Nephron progenitor cell (in vitro differentiated cells): ENCODE measurements around the gene EIF1.
A peak's percentile ranks its signal among the peaks of the same experiment; 100 is the strongest.

ENCODE experiments used
- DNase-seq: peaks from one replicate; pipeline ENCODE4 v3.0.0; 2021
- H3K27ac Mint-ChIP-seq: 2 replicates; pipeline ENCODE4 v1.8.0; 2021; ENCODE audit warnings: mild to moderate bottlenecking, moderate library complexity, mixed read lengths
- H3K27me3 Mint-ChIP-seq: 2 replicates; pipeline ENCODE4 v1.8.0; 2021; ENCODE audit warnings: mild to moderate bottlenecking, low read depth, mixed read lengths; ENCODE audit not compliant: poor library complexity
- H3K36me3 Mint-ChIP-seq: 2 replicates; pipeline ENCODE4 v1.8.0; 2021; ENCODE audit warnings: low read depth, mixed read lengths
- H3K4me1 Mint-ChIP-seq: 2 replicates; pipeline ENCODE4 v1.8.0; 2021; ENCODE audit warnings: mixed read lengths
- H3K4me3 Mint-ChIP-seq: 2 replicates; pipeline ENCODE4 v1.8.0; 2021; ENCODE audit warnings: mild to moderate bottlenecking, moderate library complexity, mixed read lengths
- H3K9me3 Mint-ChIP-seq: 2 replicates; pipeline ENCODE4 v1.8.0; 2021; ENCODE audit warnings: mild to moderate bottlenecking, moderate library complexity, mixed read lengths
- TF ChIP-seq, protein P1 (sequence below): fragments of 200-600 bp; sonication (generic); IDR thresholded peaks from 2 replicates; pipeline ENCODE4 v1.5.0; 2021; ENCODE audit warnings: antibody characterized with exemption

EIF1 gene

GRCh38 chr17:41705271-41705991, 16.7 kb downstream of the EIF1 start:
- DNase-seq = no peak
- TF ChIP-seq, protein P1, sequence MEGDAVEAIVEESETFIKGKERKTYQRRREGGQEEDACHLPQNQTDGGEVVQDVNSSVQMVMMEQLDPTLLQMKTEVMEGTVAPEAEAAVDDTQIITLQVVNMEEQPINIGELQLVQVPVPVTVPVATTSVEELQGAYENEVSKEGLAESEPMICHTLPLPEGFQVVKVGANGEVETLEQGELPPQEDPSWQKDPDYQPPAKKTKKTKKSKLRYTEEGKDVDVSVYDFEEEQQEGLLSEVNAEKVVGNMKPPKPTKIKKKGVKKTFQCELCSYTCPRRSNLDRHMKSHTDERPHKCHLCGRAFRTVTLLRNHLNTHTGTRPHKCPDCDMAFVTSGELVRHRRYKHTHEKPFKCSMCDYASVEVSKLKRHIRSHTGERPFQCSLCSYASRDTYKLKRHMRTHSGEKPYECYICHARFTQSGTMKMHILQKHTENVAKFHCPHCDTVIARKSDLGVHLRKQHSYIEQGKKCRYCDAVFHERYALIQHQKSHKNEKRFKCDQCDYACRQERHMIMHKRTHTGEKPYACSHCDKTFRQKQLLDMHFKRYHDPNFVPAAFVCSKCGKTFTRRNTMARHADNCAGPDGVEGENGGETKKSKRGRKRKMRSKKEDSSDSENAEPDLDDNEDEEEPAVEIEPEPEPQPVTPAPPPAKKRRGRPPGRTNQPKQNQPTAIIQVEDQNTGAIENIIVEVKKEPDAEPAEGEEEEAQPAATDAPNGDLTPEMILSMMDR = no peak
- no peaks in the 10 kb centered on the region for H3K36me3 Mint-ChIP-seq
- H3K9me3 Mint-ChIP-seq = peaks cover 3% of the 10 kb centered on the region
- peaks cover 31% of the 10 kb centered on the region for H3K27me3 Mint-ChIP-seq
- peaks cover 14% of the 10 kb centered on the region for H3K4me1 Mint-ChIP-seq
- peak overlapping the region; percentile 17 for H3K4me3 Mint-ChIP-seq
- H3K27ac Mint-ChIP-seq = peak overlapping the region; percentile 52

GRCh38 chr17:41707803-41708669, 19.4 kb downstream of the EIF1 start:
- H3K4me3 Mint-ChIP-seq = no peak overlapping the region
- TF ChIP-seq, protein P1 = no peak
- peaks cover 3% of the 10 kb centered on the region for H3K9me3 Mint-ChIP-seq
- H3K4me1 Mint-ChIP-seq = peaks cover 14% of the 10 kb centered on the region
- peaks cover 35% of the 10 kb centered on the region for H3K27me3 Mint-ChIP-seq
- H3K27ac Mint-ChIP-seq = no peak overlapping the region
- H3K36me3 Mint-ChIP-seq = no peaks in the 10 kb centered on the region
- DNase-seq = no peak

DNA sequence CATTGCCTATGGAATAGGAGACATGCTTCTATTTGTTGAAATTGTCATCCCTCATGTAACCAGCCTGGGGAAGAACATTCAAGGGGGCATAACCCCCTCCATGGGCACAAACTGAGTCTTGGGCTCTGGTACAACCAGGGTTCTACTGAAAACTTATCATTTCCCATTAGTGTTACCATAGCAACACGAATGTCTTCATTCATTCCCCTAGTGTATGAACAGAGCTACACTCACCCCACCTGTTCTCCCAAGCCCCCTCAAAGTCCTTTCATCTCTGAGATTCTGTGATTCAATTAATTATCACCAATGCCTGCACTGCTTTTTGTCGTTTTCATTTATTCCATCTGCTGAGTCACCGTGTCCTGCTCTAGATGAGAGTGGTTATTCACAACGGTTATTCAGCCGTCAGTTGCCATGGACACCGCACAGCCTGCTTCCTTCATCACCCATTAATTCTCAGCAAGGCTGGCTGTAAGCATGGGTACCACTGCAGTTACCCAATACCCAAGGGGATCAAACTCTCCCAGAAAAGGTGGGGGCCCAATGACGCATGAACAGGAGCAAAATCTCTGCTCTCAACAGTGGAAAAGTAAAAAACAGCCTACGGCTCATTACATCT, 21.9 kb downstream of the EIF1 start:
- Mint-ChIP-seq H3K27me3 (peaks cover 39% of the 10 kb centered on the region), H3K9me3 (peaks cover 3% of the 10 kb centered on the region), H3K27ac (no peak overlapping the region), H3K36me3 (no peaks in the 10 kb centered on the region), H3K4me3 (no peak overlapping the region), H3K4me1 (peaks cover 7% of the 10 kb centered on the region)
- no peak for DNase-seq
- TF ChIP-seq, protein P1 = no peak

GRCh38 chr17:41711669-41712400, 23.1 kb downstream of the EIF1 start, which contains the start of gene GAST:
Gene GAST (plus strand): TSS chr17:41712331. CDS start chr17:41715437, 3,106 bp downstream.
- DNase-seq = no peak
- Mint-ChIP-seq H3K27me3 (peaks cover 42% of the 10 kb centered on the region), H3K9me3 (peaks cover 3% of the 10 kb centered on the region), H3K27ac (no peak within 1 kb of the TSS), H3K4me3 (no peak within 1 kb of the TSS), H3K4me1 (no peaks in the 10 kb centered on the region), H3K36me3 (no peaks in the 10 kb centered on the region)
- TF ChIP-seq, protein P1 = no peak

DNA sequence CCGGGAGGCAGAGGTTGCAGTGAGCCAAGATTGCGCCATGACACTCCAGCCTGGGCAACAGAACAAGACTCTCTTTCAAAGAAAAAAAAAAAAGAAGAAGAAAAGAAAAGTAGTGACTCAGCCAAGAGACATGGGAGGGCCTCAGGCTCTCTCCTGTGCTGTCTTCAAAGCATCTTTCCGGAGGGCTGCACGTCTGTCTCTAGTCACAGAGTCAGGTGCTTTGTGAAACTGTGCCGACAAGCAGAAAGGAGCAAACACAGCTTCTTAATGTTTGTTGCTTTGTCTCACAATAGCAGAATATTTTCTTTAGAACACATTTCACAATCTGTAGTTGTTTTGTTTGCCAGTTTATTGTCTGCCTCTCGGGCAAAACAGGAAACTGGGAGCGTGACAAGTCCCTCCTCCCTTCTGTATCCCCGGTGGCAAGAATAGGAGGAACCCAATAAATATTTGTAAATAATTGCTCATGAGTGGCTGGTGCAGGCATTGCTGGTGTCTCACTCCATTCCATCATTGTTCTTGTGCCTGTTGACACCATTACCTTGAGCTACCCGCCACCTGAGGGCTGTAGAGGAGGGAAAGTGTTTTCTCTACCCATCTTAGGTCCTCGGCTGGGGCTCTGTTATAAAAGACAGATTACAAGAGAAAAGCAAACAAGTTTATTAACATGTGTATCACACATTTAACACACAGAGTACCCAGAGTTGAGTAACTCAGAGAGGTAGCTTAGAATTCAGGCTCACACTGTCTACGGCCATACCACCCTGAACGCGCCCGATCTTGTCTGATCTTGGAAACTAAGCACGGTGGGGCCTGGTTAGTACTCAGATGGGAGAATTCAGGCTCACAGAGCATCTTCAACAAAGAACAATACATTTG, 29.0 kb downstream of the EIF1 start:
- TF ChIP-seq, protein P1 = no peak
- Mint-ChIP-seq H3K27ac (no peak overlapping the region), H3K27me3 (peaks cover 16% of the 10 kb centered on the region), H3K9me3 (no peaks in the 10 kb centered on the region), H3K4me3 (no peak overlapping the region), H3K36me3 (no peaks in the 10 kb centered on the region), H3K4me1 (peaks cover 23% of the 10 kb centered on the region)
- DNase-seq = no peak
